Smooth muscle cell (in vitro differentiated cells): ENCODE results near the gene TBC1D22B. TPM values are rescaled to one million over a fixed set of nuclear protein-coding genes. Genes with fewer than 3 reads are reported as not detected.

Experiments
- DNase-seq: peaks from one replicate; lab custom pipeline; 2025; ENCODE audit not compliant: unreplicated experiment; lab: John Stamatoyannopoulos, UW
- H2AFZ ChIP-seq: fragments of 200-600 bp; sonication (generic); 2 replicates; pipeline ENCODE4 v1.6.0; 2016; ENCODE audit warnings: antibody characterized with exemption, low read depth, mild to moderate bottlenecking
- H3F3A ChIP-seq: fragments of 200-600 bp; sonication (generic); 2 replicates; pipeline ENCODE4 v1.6.0; 2017; ENCODE audit warnings: antibody characterized with exemption, low read depth
- H3K27ac ChIP-seq: fragments of 200-600 bp; sonication (generic); 2 replicates; pipeline ENCODE4 v1.5.1; 2016; ENCODE audit warnings: low read depth, mild to moderate bottlenecking
- H3K27me3 ChIP-seq: fragments of 200-600 bp; sonication (generic); 2 replicates; pipeline ENCODE4 v1.6.1; 2016; ENCODE audit warnings: low read depth, mild to moderate bottlenecking
- H3K36me3 ChIP-seq: fragments of 200-600 bp; sonication (generic); 2 replicates; pipeline ENCODE4 v1.5.1; 2016; ENCODE audit warnings: low read depth
- H3K4me1 ChIP-seq: fragments of 200-600 bp; sonication (generic); 2 replicates; pipeline ENCODE4 v1.5.1; 2016; ENCODE audit warnings: low read depth
- H3K4me2 ChIP-seq: fragments of 200-600 bp; sonication (generic); 2 replicates; pipeline ENCODE4 v1.6.0; 2016; ENCODE audit warnings: mild to moderate bottlenecking
- H3K4me3 ChIP-seq: fragments of 200-600 bp; sonication (generic); 2 replicates; pipeline ENCODE4 v1.5.1; 2016; ENCODE audit warnings: mild to moderate bottlenecking
- H3K79me2 ChIP-seq: fragments of 200-600 bp; sonication (generic); 2 replicates; pipeline ENCODE4 v1.6.0; 2016; ENCODE audit warnings: low read depth, mild to moderate bottlenecking
- H3K9ac ChIP-seq: fragments of 200-600 bp; sonication (generic); 2 replicates; pipeline ENCODE4 v1.6.0; 2016; ENCODE audit warnings: low read depth
- H3K9me3 ChIP-seq: fragments of 200-600 bp; sonication (generic); replicated peaks from 2 replicates; pipeline ENCODE4 v1.5.1; 2016; ENCODE audit warnings: low read depth
- H4K20me1 ChIP-seq: fragments of 200-600 bp; sonication (generic); 2 replicates; pipeline ENCODE4 v1.6.0; 2016; ENCODE audit warnings: low read depth
- CTCF ChIP-seq: fragments of 200-600 bp; sonication (generic); IDR thresholded peaks from 2 replicates; pipeline ENCODE4 v1.5.1; 2017; ENCODE audit warnings: borderline replicate concordance, mild to moderate bottlenecking, antibody characterized with exemption; ENCODE audit not compliant: insufficient read depth, poor library complexity, severe bottlenecking
- WGBS: methylation state at CpG from one replicate; pipeline ENCODE4 v1.1.7; 2016; ENCODE audit warnings: low lambda C conversion rate; 5-methylcytosine and 5-hydroxymethylcytosine counted together
- polyA plus RNA-seq: library from polyadenylated mRNA; unstranded; fragments of >200 nt; fragmentation: Nextera tagmentation; extraction: Ambion mirVana; gene quantifications from 2 replicates; pipeline ENCODE4 v1.2.1, GENCODE V29; 2016
- total RNA-seq: library from RNA; depleted of rRNA; stranded (reverse); fragments of >200 nt; gene quantifications from 2 replicates; pipeline ENCODE4 v1.2.3, GENCODE V29; 2014

The TBC1D22B gene
- total and polyA plus RNA-seq, 2 experiments from 2014 or later: 5.6 to 7.2 TPM

GRCh38 chr6:37347177-37347576 is 89.6 kb downstream of the TBC1D22B start:
- Histone ChIP-seq H3K9me3 (no peaks in the 10 kb centered on the region), H4K20me1 (no peaks in the 10 kb centered on the region), H3K36me3 (no peaks in the 10 kb centered on the region), H3K27ac (no peak overlapping the region), H3K4me2 (no peak overlapping the region), H2AFZ (no peak overlapping the region), H3K9ac (no peak overlapping the region), H3K79me2 (no peaks in the 10 kb centered on the region), H3K4me3 (no peak overlapping the region), H3F3A (no peaks in the 10 kb centered on the region), H3K27me3 (peaks cover 6% of the 10 kb centered on the region), H3K4me1 (no peaks in the 10 kb centered on the region)
- no peak for DNase-seq
- no peak for TF ChIP-seq CTCF
- 93% methylated on average over 3 of the region's 3 CpGs for WGBS

DNA sequence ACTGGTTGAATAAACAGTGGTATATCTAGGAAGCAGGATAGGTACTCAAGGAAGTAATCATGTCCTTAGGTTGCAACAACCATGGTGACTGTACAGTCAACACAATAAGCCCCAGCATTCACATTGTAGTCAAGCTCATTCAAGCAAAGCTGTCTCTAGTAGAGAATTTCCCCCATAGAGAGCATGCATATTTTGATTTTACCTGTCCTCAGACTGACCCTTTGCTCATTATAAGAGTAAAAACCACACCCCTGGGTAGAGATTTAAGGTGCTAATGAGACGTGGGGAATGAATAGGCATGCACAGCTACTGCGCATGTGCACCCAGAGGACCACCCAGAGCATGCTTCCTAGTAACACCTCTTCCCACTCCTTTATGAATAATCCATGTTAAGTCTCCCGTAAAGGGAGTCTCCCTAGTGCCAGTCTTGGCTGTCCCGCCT is 90.1 kb downstream of the TBC1D22B start:
- Histone ChIP-seq H2AFZ (no peak overlapping the region), H3K4me3 (no peak overlapping the region), H3K27ac (no peak overlapping the region), H4K20me1 (no peaks in the 10 kb centered on the region), H3K4me1 (no peaks in the 10 kb centered on the region), H3K27me3 (peaks cover 6% of the 10 kb centered on the region), H3K4me2 (no peak overlapping the region), H3K36me3 (no peaks in the 10 kb centered on the region), H3F3A (no peaks in the 10 kb centered on the region), H3K9ac (no peak overlapping the region), H3K79me2 (no peaks in the 10 kb centered on the region), H3K9me3 (no peaks in the 10 kb centered on the region)
- WGBS: 94% methylated on average over 4 of the region's 4 CpGs
- no peak for DNase-seq
- TF ChIP-seq CTCF: no peak

GRCh38 chr6:37351027-37351426 is 93.5 kb downstream of the TBC1D22B start:
- no peak overlapping the region for H3K4me2 ChIP-seq
- H3K9ac ChIP-seq: no peak overlapping the region
- no peaks in the 10 kb centered on the region for H3F3A ChIP-seq
- peaks cover 18% of the 10 kb centered on the region for H3K79me2 ChIP-seq
- no peak for TF ChIP-seq CTCF
- WGBS: 87% methylated on average over 3 of the region's 3 CpGs
- peaks cover 3% of the 10 kb centered on the region for H4K20me1 ChIP-seq
- no peak overlapping the region for H3K27ac ChIP-seq
- DNase-seq: no peak
- H3K4me1 ChIP-seq: peaks cover 10% of the 10 kb centered on the region
- H3K4me3 ChIP-seq: no peak overlapping the region
- no peaks in the 10 kb centered on the region for H3K9me3 ChIP-seq
- no peaks in the 10 kb centered on the region for H3K27me3 ChIP-seq
- H3K36me3 ChIP-seq: no peaks in the 10 kb centered on the region
- no peak overlapping the region for H2AFZ ChIP-seq

DNA sequence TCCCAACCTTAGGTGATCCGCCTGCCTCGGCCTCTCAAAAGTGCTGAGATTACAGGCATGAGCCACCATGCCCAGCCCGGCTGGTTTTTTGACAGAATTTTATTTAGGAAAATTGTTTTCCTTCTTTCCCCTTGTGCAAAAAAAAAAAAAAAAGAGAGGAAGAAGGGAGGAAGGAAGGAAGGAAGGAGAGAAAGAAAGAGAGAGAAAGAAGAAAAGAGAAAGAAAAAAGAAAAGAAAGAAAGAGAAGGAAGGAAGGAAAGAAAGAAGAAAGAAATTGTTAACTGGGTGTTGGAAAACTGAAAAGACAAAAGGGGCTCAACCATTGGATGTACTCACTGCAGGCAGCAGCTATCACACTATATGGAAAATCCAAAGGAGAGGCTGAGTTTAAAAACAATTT is 94.8 kb downstream of the TBC1D22B start:
- H4K20me1 ChIP-seq: peaks cover 14% of the 10 kb centered on the region
- no peak overlapping the region for H3K9ac ChIP-seq
- no peak overlapping the region for H3K27ac ChIP-seq
- H3K4me3 ChIP-seq: no peak overlapping the region
- no peak overlapping the region for H2AFZ ChIP-seq
- H3K27me3 ChIP-seq: no peaks in the 10 kb centered on the region
- H3K4me2 ChIP-seq: no peak overlapping the region
- H3K9me3 ChIP-seq: no peaks in the 10 kb centered on the region
- DNase-seq: no peak
- H3K79me2 ChIP-seq: peaks cover 30% of the 10 kb centered on the region
- H3K36me3 ChIP-seq: no peaks in the 10 kb centered on the region
- no peaks in the 10 kb centered on the region for H3F3A ChIP-seq
- WGBS: 96% methylated on average over 3 of the region's 3 CpGs
- peaks cover 10% of the 10 kb centered on the region for H3K4me1 ChIP-seq
- no peak for TF ChIP-seq CTCF
